GM18519 (cell line): ENCODE data around the gene TMEM38B.

ENCODE experiments used
- ATAC-seq: cut with Tn5 transposase; IDR thresholded peaks from one replicate; pipeline ENCODE4 v1.9.1; 2021; ENCODE audit warnings: mild to moderate bottlenecking, moderate library complexity; ENCODE audit not compliant: unreplicated experiment, low FRiP score

Gene TMEM38B, protein sequence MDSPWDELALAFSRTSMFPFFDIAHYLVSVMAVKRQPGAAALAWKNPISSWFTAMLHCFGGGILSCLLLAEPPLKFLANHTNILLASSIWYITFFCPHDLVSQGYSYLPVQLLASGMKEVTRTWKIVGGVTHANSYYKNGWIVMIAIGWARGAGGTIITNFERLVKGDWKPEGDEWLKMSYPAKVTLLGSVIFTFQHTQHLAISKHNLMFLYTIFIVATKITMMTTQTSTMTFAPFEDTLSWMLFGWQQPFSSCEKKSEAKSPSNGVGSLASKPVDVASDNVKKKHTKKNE

DNA sequence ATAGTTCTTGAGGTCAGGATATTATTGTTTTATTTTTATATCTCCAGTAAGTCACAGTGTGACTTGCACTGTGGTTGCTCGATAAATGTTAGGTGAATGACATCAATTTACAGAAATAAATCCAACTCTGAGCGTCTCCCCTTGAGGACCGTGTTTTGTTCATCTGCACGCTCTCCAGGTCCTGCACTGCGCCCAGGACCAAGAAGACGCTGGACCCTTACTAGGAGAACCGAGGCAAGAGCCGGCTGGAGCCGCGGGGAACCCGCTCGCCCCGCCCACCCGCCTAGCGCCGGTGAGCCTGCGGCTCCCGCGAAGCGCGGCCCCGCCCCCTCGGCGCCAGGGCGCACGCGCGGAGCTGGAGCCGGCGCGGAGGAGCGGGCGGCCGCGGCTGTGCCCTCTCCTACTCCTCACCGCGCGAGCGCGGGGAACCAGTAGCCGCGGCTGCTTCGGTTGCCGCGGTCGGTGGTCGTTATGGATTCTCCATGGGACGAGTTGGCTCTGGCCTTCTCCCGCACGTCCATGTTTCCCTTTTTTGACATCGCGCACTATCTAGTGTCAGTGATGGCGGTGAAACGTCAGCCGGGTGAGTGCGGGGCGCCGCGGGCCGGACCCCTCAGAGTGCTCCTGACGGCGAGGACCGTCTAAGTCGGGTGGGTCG lies at the start of gene TMEM38B:
TSS of gene TMEM38B (plus strand) at position 352 of the 658 bp plus-strand sequence. CDS start at position 472, 120 bp downstream.
- ATAC-seq, result peak; percentile 51

DNA sequence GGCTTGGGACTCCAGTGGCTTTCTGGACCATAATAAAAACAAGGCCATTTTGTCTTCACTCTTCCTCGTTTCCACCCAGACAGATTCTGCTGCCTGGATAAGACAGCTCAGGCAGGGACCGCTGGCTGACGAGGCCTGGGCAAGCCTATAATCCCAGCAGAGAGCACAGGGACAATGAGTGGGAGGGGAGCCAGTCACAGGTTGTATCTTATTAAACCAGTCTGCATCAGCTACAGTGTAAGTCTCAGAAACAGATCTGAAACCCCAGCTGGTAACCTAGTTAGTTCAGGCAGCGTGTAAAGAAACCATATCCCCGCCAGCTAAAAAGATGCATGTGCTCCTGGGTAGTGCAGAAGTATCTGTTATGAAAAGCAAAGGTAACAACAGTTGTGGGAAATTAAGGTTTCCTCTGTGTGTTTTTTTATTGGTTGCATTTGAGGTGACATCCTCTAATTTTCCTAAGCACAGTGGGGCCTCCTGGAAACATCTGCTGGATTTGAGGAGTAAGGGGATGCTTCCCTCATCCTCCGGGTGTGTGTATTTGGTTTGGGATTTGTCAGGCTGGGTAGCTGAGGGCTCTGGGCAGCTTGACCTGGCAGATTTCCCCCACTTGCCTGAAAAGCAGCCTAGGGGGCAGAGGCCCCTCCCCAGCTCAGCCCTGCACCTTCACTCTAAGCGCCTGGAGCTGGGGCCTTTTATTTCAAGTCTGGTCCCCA lies 47.3 kb upstream of the TMEM38B start:
- no peak for ATAC-seq

DNA sequence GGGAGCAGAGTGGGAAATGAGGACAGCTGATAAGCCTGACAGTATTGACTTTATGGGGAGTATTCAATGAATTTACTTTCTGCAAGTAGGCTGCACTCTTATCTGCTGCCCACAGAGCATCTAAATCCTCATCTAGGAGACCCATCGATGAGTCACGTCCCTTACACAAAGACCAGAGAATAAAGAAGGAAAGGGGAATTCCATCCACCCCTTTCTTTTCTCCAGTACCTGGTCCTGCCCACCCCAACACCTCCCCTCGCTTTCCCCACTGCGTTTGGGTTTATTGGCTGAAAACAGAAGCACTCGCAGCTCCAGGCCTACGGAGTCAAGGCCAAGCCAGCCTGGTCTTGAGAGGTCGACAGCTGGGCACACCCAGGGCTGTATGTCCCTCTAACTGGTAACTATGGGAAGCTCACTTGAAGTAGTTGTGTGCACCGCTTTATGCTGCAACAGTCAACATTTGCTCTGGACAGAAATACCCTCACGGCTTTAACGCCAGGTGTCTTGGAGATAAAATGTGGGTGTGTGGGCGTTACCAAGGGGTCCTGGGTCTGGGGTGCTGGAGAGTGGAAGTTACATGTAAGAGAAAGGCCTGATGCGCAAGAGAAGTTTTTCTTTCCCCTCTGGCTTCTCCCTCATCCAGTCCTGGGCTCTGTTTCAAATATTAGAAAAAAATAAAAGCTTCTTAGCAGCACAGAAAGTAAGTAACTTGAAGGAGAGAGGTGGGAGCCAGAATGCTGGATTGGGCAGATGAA lies 46.6 kb upstream of the TMEM38B start:
- no peak for ATAC-seq

DNA sequence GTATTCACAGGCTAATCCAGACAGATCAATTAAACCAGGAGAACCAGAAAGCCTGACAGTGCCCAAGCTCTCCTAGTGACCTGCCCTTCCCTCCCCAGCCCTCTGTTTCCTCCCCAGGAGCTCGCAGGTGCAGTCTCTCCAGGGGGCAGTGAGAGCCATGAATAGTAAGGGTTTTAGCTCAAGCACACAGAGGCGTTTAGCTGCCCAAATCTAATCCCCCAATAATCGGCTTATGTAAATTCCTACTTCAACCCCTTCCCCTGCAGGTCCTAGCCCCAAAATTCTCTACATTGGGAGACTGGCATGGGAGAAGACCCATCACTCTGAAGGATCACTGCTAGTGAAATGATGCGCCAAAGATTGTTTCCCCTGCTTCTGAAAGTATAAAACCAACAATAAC lies 42.5 kb upstream of the TMEM38B start:
- ATAC-seq, result no peak

DNA sequence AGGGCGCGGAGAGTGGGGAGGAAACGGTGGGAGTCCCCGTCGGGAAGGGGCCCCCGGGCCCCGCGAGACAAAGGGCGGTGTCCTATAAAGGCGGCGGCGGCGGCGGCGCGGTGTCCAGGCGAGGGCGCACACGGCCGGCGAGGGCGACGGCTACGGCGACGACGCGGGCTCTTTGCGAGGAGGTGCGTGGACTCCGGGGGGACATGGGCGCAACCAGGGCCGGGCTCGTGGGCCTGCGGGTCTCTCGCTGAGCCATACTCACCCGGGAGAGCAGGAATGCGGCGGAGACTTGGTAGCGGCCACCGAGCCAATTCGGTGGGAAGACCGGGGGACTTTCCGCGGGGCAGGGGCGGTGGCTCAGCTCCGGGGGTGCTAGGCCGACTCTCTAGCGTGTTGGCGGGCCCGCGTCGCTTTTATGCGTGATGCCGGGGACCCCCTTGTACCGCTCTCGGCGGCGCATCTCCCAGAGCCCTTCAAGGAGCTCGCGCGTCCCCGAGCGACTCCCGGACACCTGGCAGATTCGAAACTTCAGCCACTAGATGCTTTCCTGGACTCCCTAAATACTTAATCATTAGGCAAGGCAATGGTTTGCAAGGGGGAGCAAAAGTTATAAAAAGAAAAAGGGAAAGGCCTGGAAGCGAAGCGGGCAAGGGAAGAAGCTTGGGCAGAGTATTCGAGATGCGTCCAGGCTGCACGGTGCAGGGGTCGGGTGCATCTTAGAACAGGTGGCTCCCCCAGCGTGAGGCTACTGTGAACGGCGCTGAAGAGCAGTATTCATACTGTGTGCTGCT lies 38.0 kb upstream of the TMEM38B start:
- no peak for ATAC-seq

DNA sequence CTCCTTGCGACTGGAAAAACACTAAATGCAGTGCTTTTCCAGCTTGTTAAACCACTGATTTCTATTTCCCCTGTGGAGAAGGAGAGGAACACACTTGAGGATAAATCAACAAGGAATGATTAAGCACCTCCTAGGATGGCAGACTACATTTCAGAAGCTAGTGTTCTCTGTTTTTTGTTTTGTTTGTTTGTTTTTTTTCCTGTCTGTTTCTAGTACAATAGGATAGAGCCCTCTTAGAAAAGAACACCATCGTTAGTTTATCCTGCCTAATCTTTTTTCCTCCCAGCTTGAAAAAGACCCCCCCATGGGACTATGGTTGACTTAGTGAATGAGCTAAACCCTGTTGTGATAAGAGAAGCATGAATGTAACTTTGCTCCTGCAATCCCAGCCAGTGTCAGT lies 36.0 kb upstream of the TMEM38B start:
- no peak for ATAC-seq

DNA sequence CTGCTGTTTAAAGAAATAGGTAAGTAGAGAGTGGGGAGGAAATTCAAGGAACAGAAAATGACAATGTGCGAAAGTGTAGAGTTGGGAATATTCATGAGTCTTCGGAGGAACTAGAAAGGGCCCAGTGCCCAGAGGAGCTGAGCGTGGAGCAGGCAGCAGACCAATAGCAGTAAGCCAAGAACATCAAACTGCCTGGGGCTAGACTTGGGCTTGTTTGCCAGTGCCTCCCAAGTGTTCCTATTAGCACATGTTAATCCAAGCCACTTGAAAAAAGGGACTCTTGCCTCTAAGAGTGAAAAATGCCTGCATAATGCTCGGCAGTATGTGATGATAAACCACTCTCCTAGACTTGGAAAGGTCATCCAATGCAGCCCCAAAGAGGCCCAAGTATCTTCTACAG lies 33.3 kb upstream of the TMEM38B start:
- no peak for ATAC-seq

DNA sequence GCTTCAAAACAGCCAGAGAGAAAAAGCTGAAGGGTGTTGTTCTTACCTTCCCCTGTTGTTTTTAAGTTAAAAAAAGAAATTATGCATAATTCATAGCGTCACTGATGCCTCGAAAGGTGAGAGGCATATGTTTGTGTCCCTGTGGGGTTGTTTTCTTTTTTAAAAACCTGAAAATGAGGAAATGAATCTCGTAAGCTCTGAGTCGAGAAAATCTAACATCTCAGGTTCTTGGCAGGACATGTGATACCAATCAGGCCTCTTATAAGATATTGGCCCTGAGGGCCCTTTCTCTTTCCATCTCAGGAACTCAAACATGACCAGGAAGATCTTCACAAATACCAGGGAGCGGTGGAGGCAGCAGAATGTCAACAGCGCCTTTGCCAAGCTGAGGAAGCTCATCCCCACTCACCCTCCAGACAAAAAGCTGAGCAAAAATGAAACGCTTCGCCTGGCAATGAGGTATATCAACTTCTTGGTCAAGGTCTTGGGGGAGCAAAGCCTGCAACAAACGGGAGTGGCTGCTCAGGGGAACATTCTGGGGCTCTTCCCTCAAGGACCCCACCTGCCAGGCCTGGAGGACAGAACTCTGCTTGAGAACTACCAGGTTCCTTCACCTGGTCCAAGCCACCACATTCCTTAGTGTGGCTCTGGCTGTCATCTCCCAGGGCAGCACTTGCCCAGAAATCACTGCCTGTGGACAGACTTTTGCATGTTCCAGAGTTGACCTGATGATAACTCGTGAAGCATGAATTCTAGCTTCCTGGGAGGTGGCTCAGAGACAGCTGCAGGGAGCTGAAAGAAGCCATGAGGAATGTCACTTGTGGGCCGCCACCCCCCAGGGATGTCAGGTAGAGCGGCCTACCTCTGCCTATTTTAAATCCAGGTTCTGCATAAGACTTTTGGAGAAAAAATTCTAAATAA lies 31.9 kb upstream of the TMEM38B start, which contains the start of gene TAL2:
TSS of gene TAL2 (plus strand) at position 274 of the 921 bp plus-strand sequence. CDS start at position 314, 40 bp downstream.
- ATAC-seq, result peak; percentile 90

DNA sequence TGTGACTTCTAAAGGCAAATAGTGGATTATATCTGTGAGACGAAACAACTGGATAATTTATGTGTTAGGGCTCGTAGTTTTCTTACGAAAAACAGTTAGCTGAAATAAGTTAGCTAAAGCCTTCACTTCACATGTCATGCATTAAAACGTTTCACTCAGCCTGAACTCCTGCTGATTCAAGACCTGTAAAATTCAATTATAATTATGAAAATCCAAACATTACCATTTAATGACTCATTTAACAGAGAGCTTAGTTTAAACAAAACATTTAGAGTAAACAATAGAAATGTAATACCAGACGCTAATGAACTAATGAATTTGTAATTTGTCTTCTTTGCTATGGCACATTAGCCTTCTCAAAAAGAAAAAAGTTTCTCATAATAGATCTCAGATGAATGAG lies 30.4 kb upstream of the TMEM38B start:
- no peak for ATAC-seq

DNA sequence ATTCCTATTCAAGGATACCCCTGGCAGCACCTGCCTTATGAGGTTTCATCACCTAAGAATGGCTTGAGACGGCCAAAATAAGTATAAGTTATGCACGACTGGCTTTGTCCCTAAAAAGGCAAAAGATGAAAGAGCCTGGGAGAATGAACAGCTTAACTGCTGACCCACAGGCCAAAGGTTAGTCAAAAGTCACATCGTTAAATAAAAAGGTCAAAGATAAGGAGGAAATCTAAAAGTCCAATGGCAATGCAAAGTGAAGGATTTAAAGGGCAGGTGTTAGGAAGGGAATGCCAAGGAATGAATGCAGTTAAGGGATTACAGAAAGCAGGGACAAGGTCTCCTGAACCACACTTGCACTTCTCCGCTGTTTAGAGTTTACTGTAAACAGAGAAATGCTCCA lies 26.5 kb upstream of the TMEM38B start:
- no peak for ATAC-seq

DNA sequence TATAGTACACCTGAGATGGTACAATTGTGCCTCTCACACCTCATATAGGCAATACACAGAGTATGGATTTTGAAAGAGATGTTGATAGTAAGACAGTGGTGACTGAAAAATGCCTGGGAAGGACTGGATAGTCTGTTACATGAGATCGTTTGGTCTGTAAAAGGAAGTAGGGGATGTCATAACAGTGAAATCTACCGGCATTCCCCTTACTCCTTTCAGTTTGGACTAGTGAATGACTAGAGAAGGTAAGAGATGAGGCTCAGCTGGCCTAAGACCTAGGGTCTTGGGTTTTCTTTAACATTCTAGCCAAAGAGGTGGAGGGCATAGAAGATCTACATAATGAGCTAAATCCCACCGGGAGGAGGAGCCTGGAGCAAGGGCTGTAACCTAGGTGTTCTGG lies 24.0 kb upstream of the TMEM38B start:
- no peak for ATAC-seq

DNA sequence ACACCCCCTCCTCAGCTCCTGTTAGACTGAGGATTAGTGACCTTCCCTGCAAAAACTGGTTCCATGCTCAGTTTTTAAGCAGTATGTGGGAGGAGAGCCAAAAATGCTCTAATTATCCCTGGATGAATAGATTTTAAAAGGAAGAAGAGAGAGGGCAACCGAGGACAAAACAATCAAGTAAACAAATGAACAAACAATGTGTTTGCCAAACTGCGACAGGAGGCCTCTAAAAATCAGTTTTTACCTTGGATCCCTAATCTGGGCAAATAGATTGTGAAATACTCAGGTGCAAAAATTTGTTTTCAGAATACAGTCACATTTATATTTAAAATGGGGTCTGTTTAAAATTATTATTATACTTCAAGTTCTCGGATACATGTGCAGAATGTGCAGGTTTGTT lies 23.6 kb upstream of the TMEM38B start:
- ATAC-seq, result no peak

DNA sequence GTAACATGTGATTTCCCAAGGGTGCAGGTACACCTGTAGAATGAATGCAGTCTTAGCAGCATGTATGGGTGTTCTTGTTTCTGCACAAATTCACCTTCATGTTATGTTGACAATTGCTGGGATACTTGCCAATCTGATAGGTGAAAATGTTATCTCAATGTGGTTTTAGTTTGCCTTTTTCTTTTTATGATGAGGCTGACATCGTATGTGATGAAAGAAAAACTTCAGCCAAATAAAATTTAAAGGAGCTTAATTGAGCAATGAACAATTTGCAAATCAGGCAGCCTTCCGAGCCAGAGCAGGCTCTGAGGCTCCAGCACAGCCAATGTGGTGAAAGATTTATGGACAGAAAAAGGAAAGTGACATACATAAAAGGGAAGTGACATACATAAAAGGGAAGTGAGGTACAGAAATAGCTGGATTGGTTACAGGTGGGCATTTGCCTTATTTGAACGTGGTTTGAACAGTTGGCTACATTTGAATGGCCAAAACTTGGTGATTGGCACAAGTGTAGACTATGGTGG lies 21.6 kb upstream of the TMEM38B start:
- ATAC-seq, result no peak

DNA sequence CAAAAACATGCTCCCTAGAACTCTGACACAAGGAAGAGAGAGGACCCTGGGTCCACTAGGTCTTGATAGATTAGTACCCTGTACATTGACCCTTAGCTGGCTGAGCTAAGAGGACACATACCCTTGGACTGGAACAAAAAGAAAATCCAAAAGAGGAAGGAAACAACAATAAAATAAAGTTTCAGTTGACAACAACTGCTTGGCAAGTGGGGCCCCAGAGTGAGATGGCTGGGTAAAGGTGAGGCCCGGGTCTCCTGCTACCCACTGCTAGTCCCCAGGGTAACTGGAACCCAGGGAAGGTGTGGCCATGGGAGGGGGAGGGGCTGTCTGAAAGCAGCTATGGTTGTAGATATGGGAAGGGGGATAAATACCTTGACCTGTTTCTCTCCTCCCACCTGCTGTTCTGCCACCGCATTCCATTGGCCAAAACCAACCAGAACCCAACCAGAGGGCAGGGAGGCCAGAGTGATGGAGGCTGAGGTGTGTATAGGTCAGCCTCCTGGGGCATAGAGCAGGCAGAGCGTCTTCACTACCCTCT lies 20.4 kb upstream of the TMEM38B start:
- ATAC-seq, result no peak

DNA sequence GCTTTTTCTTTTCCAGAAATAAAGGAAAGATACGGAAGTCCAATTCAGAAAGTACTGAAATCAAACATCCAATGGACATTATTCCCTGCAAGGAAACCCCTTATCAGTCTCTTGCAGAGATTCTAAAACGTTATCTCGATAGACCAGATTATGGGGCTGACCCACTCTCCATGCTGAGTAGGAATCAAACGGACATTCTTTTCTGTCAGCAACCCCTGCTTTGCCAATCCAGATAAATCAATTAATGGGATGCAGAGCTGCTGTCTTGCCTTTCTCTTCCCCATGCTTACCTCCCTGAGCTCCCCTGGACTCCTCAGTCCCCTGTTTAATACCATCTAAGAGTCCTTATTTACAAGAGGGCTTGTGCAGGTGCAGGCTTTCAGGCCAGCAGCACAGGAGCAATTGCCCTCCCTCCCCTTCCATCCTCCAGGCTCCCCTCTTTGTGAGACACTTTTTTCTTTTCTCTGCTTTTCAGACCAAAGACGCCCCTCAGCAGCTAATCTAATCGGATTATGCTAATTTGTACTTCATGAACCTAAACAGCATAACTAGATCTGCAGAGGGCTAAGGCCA lies 17.9 kb upstream of the TMEM38B start:
- no peak for ATAC-seq

DNA sequence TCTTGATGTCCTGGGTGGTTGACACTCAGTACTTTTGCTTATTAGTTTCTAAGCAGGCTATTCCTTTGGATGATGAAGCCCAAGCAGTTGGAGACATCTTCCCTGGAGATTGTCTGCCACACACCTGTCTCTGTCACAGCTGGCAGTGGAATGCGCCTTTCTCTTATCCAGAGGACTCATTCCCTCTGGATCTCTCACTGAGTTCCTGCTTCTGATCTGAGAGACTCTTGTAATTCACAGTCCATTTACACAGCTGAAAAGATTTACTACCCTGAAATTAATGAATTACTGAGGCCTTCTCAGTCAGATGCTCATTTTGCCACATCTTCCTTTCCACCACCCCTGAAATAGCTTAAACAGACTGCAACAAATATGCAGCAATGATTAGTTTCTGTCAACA lies 16.2 kb upstream of the TMEM38B start:
- no peak for ATAC-seq

DNA sequence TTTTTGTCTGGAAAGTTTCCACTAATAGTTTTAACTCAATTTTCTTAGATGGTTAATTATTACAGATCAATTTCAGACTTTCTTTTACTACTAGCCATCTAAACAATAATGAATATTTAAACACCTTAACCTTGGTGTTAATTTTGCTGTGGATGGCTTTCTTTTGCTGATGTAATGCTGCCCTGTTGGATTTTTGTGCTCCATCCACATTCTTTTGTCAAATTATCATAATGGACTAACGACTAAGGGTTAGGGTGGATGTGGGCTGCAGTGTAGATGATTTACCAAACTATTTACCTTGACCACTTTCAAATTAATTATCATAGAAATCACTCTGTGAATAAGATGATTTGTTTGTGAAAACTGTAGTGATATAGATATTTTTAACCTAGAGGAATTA lies 15.6 kb upstream of the TMEM38B start:
- no peak for ATAC-seq
